GM18520 (cell line): Measurements from ENCODE around the gene MINDY1.

ENCODE experiments used
- ATAC-seq: cut with Tn5 transposase; IDR thresholded peaks from one replicate; pipeline ENCODE4 v1.9.1; 2021; ENCODE audit not compliant: unreplicated experiment

The MINDY1 gene

DNA sequence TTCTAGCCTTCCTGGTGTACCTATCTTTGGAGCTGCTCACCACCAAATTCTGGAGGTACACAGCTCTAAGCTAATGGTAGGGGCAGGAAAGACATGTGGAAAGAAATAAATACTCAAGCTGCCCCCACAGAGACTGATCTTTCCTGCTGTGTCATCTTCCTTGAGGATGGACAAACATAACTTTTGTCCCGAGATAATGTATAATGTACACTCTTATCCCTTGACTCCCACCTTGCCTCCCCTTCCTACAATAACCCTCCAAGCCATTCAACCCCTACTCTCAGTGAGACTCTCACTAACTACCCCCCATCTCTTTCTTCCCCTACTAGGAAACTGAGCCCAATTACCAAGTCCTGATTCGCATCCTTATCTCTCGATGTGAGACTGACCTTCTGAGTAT lies 12.5 kb downstream of the MINDY1 start:
- no peak for ATAC-seq

GRCh38 chr1:150992626-150993025 lies 14.1 kb downstream of the MINDY1 start:
- ATAC-seq, result no peak

DNA sequence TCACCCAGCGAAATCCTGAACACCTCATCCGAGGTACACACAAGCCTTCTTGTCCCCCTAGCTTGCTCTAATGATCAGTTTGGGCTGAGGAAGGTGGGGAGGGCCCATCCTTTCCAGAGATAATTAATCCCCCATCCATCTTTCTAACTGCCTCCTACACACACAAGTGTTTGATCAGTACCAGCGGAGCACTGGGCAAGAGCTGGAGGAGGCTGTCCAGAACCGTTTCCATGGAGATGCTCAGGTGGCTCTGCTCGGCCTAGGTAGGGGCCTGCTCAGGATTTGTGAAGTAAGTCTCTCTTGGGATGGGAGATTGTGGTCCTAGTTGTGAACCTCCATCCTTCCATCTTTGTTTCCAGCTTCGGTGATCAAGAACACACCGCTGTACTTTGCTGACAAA lies 18.8 kb downstream of the MINDY1 start:
- ATAC-seq, result no peak

- ATAC-seq, result no peak
Observed at GRCh38 chr1:150985179-150985825, 21.4 kb downstream of the MINDY1 start.

GRCh38 chr1:150981805-150982712 lies 24.6 kb downstream of the MINDY1 start, which contains the start of gene ANXA9:
Gene ANXA9, plus strand, starts transcription at chr1:150982292. Its CDS starts 814 bp downstream, at chr1:150983106.
- ATAC-seq, result no peak

DNA sequence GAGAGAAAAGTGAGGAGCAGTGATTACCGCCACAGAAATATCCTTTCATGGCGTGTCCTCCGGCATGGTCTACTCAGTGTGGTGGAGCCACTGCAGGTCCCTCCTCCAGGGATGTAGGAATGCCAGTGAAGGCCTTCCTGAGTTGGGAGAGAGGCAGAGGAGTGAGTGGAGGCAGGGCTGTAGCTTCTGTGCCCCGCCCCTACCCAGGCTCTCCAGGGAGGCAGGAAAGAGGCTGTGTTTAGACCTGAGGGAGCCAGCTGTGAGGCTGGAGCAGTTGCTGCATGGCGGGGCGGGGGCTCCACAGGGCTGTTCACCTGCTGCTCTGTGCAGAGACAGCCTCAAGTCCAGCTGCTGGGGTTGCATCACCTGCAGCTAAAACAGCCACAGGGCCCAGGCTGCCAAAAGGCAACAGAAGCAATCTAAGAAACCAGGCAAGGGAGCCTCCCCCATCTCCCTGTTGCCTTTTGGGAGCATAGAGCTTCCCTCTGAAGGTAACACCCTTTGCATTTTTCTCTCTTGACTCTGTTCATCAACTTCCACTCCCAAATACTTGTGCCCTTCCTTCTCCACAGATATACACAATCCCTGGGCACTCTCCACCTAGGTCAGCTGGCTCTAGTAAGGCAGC lies 25.4 kb downstream of the MINDY1 start:
- ATAC-seq, result no peak

DNA sequence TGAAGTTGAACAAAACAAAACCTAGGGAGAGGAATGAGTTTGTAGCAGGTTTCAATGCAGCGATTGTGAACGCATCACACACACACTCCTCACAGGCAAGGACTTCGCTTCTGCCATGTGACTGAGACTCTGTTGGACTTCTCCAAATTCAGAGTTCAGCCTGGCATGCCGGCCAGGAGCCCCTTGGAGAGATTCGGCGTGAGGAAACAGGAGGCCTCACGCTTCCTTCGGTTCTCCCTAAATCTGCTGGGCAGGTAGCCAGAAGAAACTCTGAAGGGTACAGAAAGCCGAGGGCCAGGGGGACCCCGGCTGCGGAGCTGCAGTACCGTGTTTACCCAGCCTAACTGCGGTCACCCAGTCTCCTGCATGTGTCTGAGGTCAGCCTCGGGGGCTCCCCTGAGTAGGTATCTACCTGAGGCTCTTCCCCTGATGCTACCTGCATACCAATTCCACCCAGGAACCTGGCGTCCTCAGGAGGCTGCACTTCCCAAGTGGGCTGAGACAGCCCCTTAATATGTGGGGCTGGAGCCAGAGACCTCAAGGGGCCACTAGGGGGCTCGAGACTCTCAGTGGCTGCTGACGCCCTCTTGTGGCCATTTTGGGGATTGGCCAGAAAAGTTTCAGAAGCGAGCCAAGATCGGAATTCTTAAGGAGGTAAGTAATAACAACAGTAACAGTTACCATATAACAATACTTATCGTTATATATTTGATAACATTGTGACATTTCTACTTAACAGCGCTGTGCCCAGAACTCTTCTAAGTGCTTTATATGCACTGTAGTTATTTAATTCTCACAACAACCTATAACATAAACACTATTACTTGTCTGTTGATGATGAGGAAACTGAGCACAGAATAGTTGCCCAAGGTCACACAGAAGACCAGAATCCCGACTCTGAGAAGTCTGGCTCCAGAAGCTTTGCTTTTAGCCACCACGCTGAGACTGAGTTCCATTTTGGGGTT lies 27.3 kb downstream of the MINDY1 start:
- no peak for ATAC-seq

DNA sequence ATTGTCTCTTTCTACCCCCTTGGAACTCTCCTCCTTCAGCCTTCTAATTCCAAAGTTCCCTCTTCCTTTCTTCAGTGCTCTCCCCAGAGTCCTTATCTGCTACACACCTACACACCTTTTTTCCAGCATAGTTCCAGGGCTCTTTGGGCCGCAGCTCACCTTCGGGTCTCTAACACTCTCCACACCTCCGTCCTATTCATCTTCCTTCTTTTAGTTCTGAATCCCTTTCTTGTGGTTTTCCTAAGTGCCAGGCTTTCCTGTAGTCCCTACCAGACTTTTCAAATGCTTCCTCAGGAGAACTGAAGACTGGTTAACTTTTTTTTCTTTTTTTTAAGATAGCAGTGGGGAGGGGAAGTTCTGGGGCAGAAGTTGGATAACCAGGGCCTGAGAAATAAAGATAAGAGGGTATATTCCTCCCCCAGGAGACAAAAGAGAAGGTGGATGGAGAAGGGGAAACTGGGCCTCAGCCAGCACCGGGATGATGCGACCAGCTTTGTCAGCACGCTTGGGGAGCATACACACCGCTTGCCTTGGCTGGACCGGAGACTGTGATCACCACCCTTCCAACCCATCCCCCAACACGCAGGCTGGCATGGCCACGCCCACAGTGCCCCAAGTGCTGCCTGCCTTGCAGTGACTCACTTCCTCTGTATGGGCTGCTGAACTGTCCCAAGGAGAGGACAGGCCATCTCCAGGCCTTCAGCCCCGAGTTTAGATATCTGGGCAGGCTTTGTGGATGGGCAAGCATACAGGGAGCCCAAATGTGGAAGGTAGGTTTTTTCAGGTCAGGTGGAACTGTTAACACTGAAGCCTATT lies 29.6 kb downstream of the MINDY1 start:
- no peak for ATAC-seq

DNA sequence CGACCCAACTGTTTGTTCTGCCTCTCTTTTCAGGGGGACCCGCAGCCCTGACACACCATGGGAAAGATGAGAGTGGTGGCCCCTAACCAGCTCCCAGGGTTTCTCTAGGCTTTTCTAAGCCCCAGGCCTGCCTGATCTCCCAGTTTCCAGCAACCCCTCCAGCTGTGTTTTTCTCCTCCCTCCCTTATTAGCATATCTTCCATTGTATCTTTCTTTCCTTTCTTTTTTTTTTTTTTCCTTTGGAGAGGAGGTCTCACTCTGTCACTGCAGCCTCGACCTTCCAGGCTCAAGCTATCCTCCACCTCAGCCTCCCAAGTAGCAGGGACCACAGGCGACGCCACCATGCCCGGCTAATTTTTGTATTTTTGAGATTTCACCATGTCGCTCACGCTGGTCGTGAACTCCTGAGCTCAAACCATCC lies 30.3 kb downstream of the MINDY1 start:
- no peak for ATAC-seq

DNA sequence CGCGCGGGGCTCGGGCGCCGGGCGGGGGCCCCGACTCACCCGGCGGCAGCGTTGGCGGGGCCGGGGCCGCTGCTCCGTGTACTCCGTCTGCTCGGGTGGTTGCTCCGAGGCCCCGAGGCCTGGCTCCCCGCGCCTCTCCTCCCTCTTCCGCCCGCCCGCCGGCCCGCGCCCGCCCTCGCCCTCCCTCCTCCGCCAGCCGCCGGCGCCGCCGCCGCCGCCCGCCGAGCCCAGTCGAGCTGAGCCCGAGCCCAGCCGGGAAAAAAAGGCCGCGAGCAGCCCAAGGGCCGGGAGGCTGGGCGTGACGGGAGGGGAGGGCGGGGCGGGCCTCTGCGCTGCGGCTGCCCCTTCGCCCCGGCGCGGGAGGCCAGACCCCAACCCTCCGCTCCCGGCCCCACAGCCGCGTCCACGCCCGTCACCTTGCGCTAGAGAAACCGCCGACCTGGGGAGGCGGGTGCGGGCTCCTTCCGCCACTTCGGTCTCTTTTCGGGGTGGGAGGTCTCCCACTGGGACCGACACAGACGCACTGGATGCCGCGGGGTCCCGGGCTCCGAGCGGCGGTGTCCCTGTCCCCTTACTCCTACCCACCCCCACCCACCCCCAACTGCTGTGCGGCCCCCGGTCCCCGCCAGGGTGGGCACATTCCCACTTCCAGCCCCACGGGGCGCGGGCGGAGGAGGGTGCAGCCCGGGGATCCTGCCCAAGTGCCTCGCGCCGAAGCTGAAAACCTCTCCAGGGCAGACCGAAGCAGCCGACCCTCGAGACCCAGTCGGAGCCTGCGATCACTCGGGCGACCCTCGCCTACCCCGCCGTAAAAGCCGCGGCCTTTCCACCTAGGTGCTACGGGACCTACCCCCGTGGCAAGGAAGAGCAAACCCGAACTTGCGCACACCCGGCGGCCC lies 31.9 kb downstream of the MINDY1 start, which contains the start of gene CERS2:
CERS2 (minus strand) TSS at position 256 of the 899 bp plus-strand sequence. CDS start 5,745 bp downstream, outside the sequence.
- ATAC-seq, result peak; percentile 44

- ATAC-seq, result peak; percentile 17
Observed at GRCh38 chr1:150973836-150974579, 32.7 kb downstream of the MINDY1 start.

- ATAC-seq, result no peak
Observed at GRCh38 chr1:150973258-150973835, 33.4 kb downstream of the MINDY1 start.

DNA sequence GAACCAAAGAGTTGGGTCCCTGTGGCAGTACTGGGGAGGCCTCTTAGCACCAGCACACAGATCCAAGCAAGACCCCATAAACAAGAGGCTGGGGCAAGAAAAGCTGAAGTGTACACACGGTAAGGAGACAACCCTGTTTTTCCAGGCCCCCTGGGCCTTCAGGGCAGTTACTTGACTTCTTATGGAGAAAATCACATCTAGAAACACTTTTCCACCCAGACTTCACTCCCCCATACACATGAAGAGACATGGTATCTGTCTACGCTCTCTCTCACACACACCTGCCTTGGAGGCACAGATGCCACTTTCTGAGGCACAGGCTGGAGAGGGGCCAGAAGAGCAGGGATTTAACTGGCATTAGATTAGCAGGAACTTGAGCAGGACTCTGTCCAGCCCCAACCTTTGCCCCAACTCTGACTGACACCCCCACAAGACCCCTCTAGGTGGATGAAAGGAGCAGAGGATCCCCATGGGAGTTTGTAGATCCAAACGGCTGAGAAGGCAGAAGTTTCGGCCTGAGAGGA lies 34.2 kb downstream of the MINDY1 start:
- no peak for ATAC-seq

- no peak for ATAC-seq
Observed at GRCh38 chr1:150971583-150972416, 34.9 kb downstream of the MINDY1 start.

GRCh38 chr1:150970808-150971582 lies 35.7 kb downstream of the MINDY1 start:
- ATAC-seq, result no peak

- ATAC-seq, result no peak
Observed at GRCh38 chr1:150969626-150970025, 37.1 kb downstream of the MINDY1 start.
